Tibial nerve (tissue), 4 donors: ENCODE measurements around the gene ZKSCAN5.
"Not testable (repeated sequence)": the region's sequence is repeated elsewhere in the genome, so short reads cannot be mapped to it uniquely, and the experiment has no call there.

Experiments
- CTCF ChIP-seq, 5 experiments: fragments of 200-600 bp in 3 of 5; fragments of 450-650 bp in 2 of 5; sonication (generic) in 3 of 5; IDR thresholded peaks; one replicate each; pipeline ENCODE4 v1.5.1; 2016 to 2019; ENCODE audit warnings: antibody characterized with exemption in 5 of 5, mild to moderate bottlenecking in 3 of 5, moderate library complexity in 2 of 5
- EP300 ChIP-seq, 2 donors: sonication (generic); formaldehyde crosslinking; IDR thresholded peaks; one replicate each; pipeline ENCODE4 v1.6.1; 2017; ENCODE audit warnings: antibody characterized with exemption in 2 of 2, mild to moderate bottlenecking in 1 of 2

GRCh38 chr7:99568770-99569169 lies 64.3 kb downstream of the ZKSCAN5 start:
- not testable (repeated sequence) for TF ChIP-seq EP300, CTCF (IDR thresholded peaks at IDR 0.05)
